ENCODE results near the gene TEAD1.

The TEAD1 gene

DNA sequence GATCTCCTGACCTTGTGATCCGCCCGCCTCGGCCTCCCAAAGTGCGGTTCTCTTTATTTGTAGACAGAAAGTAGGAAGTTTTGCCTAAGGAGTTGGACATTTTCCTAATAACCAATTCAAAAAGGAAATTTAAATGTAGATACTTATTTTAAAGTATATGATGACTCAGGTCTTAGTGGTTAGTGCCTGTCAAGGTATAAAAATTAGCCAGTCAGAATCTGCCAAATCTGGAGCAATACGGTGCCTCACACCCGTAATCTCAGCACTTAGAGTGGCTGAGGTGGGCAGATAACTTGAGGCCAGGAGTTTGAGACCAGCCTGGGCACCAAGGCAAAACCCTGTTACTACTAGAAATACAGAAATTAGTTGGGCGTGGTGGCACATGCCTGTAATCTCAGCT, 248.2 kb downstream of the TEAD1 start:
- no peak for TF ChIP-seq SIN3A (IDR thresholded peaks at IDR 0.05; ENCODE audit: borderline replicate concordance, insufficient read depth, low read length)
- no peak for TF ChIP-seq FOXP2 (optimal IDR thresholded peaks at IDR 0.05; ENCODE audit: borderline replicate concordance, extremely low read depth, extremely low read length, insufficient read depth)
- TF ChIP-seq, protein P1, sequence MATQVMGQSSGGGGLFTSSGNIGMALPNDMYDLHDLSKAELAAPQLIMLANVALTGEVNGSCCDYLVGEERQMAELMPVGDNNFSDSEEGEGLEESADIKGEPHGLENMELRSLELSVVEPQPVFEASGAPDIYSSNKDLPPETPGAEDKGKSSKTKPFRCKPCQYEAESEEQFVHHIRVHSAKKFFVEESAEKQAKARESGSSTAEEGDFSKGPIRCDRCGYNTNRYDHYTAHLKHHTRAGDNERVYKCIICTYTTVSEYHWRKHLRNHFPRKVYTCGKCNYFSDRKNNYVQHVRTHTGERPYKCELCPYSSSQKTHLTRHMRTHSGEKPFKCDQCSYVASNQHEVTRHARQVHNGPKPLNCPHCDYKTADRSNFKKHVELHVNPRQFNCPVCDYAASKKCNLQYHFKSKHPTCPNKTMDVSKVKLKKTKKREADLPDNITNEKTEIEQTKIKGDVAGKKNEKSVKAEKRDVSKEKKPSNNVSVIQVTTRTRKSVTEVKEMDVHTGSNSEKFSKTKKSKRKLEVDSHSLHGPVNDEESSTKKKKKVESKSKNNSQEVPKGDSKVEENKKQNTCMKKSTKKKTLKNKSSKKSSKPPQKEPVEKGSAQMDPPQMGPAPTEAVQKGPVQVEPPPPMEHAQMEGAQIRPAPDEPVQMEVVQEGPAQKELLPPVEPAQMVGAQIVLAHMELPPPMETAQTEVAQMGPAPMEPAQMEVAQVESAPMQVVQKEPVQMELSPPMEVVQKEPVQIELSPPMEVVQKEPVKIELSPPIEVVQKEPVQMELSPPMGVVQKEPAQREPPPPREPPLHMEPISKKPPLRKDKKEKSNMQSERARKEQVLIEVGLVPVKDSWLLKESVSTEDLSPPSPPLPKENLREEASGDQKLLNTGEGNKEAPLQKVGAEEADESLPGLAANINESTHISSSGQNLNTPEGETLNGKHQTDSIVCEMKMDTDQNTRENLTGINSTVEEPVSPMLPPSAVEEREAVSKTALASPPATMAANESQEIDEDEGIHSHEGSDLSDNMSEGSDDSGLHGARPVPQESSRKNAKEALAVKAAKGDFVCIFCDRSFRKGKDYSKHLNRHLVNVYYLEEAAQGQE (IDR thresholded peaks at IDR 0.05; ENCODE audit: insufficient read depth in 1 of 2, low read depth in 2 of 2, low read length in 2 of 2): no peak
- no peak for TF ChIP-seq TAF1 (IDR thresholded peaks at IDR 0.05; ENCODE audit: borderline replicate concordance, insufficient read depth, low read length)
- no peak for TF ChIP-seq POLR2AphosphoS5 (IDR thresholded peaks at IDR 0.05; ENCODE audit: low read depth, low read length)

DNA sequence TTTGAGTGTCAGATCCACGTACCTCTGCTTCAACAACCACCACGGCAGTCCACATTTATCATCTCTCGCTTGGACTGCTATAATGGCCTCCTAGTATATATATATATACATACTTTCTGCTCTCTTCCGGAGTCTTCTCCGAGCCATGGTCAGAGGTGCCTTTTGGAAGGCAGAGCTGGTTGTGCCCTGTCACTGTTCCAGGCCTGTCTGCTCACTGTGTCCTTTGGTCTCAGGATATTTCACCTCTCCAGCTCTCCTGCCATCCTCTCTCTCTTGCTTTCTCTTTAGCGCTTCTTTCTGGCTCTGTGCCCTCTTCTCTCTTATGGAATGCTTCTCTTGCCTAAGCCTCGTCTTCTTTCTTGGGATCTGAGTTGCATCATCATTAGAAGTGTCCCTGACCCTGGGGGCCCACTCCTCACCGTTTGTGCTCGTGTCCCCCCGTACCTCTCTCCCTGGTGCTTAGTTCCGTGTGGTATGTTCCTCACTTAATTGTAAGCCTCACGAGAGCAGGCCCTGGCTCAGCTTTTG, 248.8 kb downstream of the TEAD1 start:
- TF ChIP-seq SIN3A (IDR thresholded peaks at IDR 0.05; ENCODE audit: borderline replicate concordance, insufficient read depth, low read length): no peak
- TF ChIP-seq TAF1 (IDR thresholded peaks at IDR 0.05; ENCODE audit: borderline replicate concordance, insufficient read depth, low read length): no peak
- TF ChIP-seq FOXP2 (optimal IDR thresholded peaks at IDR 0.05; ENCODE audit: borderline replicate concordance, extremely low read depth, extremely low read length, insufficient read depth): no peak
- no peak for TF ChIP-seq POLR2AphosphoS5 (IDR thresholded peaks at IDR 0.05; ENCODE audit: low read depth, low read length)
- TF ChIP-seq, protein P1 (IDR thresholded peaks at IDR 0.05; ENCODE audit: insufficient read depth in 1 of 2, low read depth in 2 of 2, low read length in 2 of 2): no peak

- TF ChIP-seq, protein P1 (IDR thresholded peaks at IDR 0.05; ENCODE audit: insufficient read depth in 1 of 2, low read depth in 2 of 2, low read length in 2 of 2): no peak
- TF ChIP-seq SIN3A (IDR thresholded peaks at IDR 0.05; ENCODE audit: borderline replicate concordance, insufficient read depth, low read length) (no peak), TAF1 (IDR thresholded peaks at IDR 0.05; ENCODE audit: borderline replicate concordance, insufficient read depth, low read length) (no peak), FOXP2 (optimal IDR thresholded peaks at IDR 0.05; ENCODE audit: borderline replicate concordance, extremely low read depth, extremely low read length, insufficient read depth) (no peak), POLR2AphosphoS5 (IDR thresholded peaks at IDR 0.05; ENCODE audit: low read depth, low read length) (no peak)
Observed at GRCh38 chr11:12924650-12925049, 250.4 kb downstream of the TEAD1 start.

- no peak for TF ChIP-seq FOXP2 (optimal IDR thresholded peaks at IDR 0.05; ENCODE audit: borderline replicate concordance, extremely low read depth, extremely low read length, insufficient read depth)
- no peak for TF ChIP-seq SIN3A (IDR thresholded peaks at IDR 0.05; ENCODE audit: borderline replicate concordance, insufficient read depth, low read length)
- no peak for TF ChIP-seq POLR2AphosphoS5 (IDR thresholded peaks at IDR 0.05; ENCODE audit: low read depth, low read length)
- TF ChIP-seq, protein P1 (IDR thresholded peaks at IDR 0.05; ENCODE audit: insufficient read depth in 1 of 2, low read depth in 2 of 2, low read length in 2 of 2): no peak
- TF ChIP-seq TAF1 (IDR thresholded peaks at IDR 0.05; ENCODE audit: borderline replicate concordance, insufficient read depth, low read length): no peak
Observed at GRCh38 chr11:12925520-12925919, 251.3 kb downstream of the TEAD1 start.

GRCh38 chr11:12927221-12927620, 253.0 kb downstream of the TEAD1 start:
- TF ChIP-seq, protein P1 (IDR thresholded peaks at IDR 0.05; ENCODE audit: insufficient read depth in 1 of 2, low read depth in 2 of 2, low read length in 2 of 2): no peak
- TF ChIP-seq SIN3A (IDR thresholded peaks at IDR 0.05; ENCODE audit: borderline replicate concordance, insufficient read depth, low read length): no peak
- TF ChIP-seq POLR2AphosphoS5 (IDR thresholded peaks at IDR 0.05; ENCODE audit: low read depth, low read length): no peak
- TF ChIP-seq FOXP2 (optimal IDR thresholded peaks at IDR 0.05; ENCODE audit: borderline replicate concordance, extremely low read depth, extremely low read length, insufficient read depth): no peak
- no peak for TF ChIP-seq TAF1 (IDR thresholded peaks at IDR 0.05; ENCODE audit: borderline replicate concordance, insufficient read depth, low read length)
